Endodermal cell (in vitro differentiated cells): ENCODE results near the gene SYT13. TPM values are rescaled to one million over a fixed set of nuclear protein-coding genes. Genes with fewer than 3 reads are reported as not detected.

ENCODE experiments used
- DNase-seq: peaks from one replicate; pipeline ENCODE4 v3.0.0-alpha.2; 2017
- H3K27ac ChIP-seq: 2 replicates; pipeline ENCODE4 v1.5.1; 2013; ENCODE audit warnings: mild to moderate bottlenecking, low read depth, low read length, moderate library complexity
- H3K27me3 ChIP-seq: 2 replicates; pipeline ENCODE4 v1.6.1; 2013; ENCODE audit warnings: mild to moderate bottlenecking, low read length, moderate library complexity; ENCODE audit not compliant: insufficient read depth, control insufficient read depth, poor library complexity, severe bottlenecking
- H3K36me3 ChIP-seq: 2 replicates; pipeline ENCODE4 v1.7.0; 2013; ENCODE audit warnings: mild to moderate bottlenecking, low read length, moderate library complexity; ENCODE audit not compliant: control insufficient read depth, insufficient read depth
- H3K4me1 ChIP-seq: one replicate; pipeline ENCODE4 v1.7.0; 2013; ENCODE audit warnings: low read length; ENCODE audit not compliant: control insufficient read depth, insufficient read depth
- H3K4me3 ChIP-seq: 2 replicates; pipeline ENCODE4 v1.5.1; 2013; ENCODE audit warnings: mild to moderate bottlenecking, low read length, moderate library complexity
- H3K9ac ChIP-seq: 2 replicates; pipeline ENCODE4 v1.6.1; 2013; ENCODE audit warnings: mild to moderate bottlenecking, low read length, moderate library complexity; ENCODE audit not compliant: poor library complexity, severe bottlenecking; ENCODE audit errors: extremely low read depth
- H3K9me3 ChIP-seq: 2 replicates; pipeline ENCODE4 v1.6.1; 2013; ENCODE audit warnings: mild to moderate bottlenecking, low read length, moderate library complexity; ENCODE audit not compliant: control insufficient read depth
- H3K27ac Mint-ChIP-seq: 2 replicates; pipeline ENCODE4 v1.8.0; 2020; ENCODE audit warnings: mixed read lengths
- H3K27me3 Mint-ChIP-seq: 2 replicates; pipeline ENCODE4 v1.8.0; 2021; ENCODE audit warnings: mild to moderate bottlenecking, mixed read lengths; ENCODE audit not compliant: insufficient read depth
- H3K36me3 Mint-ChIP-seq: 2 replicates; pipeline ENCODE4 v1.8.0; 2020; ENCODE audit warnings: low read depth, mixed read lengths
- H3K4me1 Mint-ChIP-seq: 2 replicates; pipeline ENCODE4 v1.8.0; 2020; ENCODE audit warnings: mixed read lengths
- H3K4me3 Mint-ChIP-seq: 2 replicates; pipeline ENCODE4 v1.8.0; 2020; ENCODE audit warnings: mild to moderate bottlenecking, moderate library complexity, mixed read lengths
- H3K9me3 Mint-ChIP-seq: 2 replicates; pipeline ENCODE4 v1.8.0; 2020; ENCODE audit warnings: mild to moderate bottlenecking, mixed read lengths
- WGBS, 2 experiments: methylation state at CpG; one replicate each; pipeline versions ENCODE4 v1.1.5 to v1.1.7; 2013; ENCODE audit warnings: missing lambda C conversion rate in 2 of 2, mixed read lengths in 1 of 2; ENCODE audit not compliant: insufficient coverage in 1 of 2, insufficient read length in 1 of 2; 5-methylcytosine and 5-hydroxymethylcytosine counted together
- total RNA-seq, 2 donors: library from RNA; stranded (reverse); fragmentation: NEBNext Ultra II Directional in 1 of 2; extraction: Animal tissue kit (Norgen Biotek cat#: 25700) in 1 of 2; gene quantifications; 2 replicates in 1 of 2; 3 replicates in 1 of 2; pipeline ENCODE4 v1.2.1, GENCODE V29; 2021
- TF ChIP-seq, protein P1 (sequence below): fragments of 200-600 bp; sonication (generic); conservative IDR thresholded peaks from 2 replicates; pipeline ENCODE4 v1.5.0; 2021; ENCODE audit warnings: antibody characterized with exemption, mild to moderate bottlenecking

SYT13 gene
- total RNA-seq, 2 donors from 2014 or later, result 3.2 to 9.3 TPM

DNA sequence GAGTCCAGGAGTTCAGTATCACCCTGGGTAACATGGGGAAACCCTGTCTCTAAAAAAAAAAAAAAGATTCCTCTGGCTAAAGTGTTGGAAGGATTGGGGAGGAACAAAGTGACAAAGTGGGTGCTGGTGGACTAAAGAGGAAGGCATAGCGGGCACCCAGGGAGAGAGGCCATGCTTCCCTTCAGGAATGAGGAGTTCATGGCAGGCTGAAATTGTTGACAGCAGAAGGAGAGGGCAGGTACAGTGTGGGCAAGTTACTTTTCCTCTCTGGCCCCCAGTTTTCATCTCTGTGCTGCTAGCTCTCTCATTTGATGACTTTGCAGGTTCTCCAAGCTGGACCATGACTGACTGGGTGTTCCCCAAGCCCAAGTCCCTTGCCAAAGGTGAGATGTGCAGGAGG lies 4.4 kb upstream of the SYT13 start:
- H3K27ac Mint-ChIP-seq, result no peak overlapping the region
- Histone ChIP-seq H3K27ac (no peak overlapping the region), H3K4me3 (no peak overlapping the region), H3K4me1 (no peaks in the 10 kb centered on the region), H3K9ac (no peak overlapping the region), H3K27me3 (peaks cover 39% of the 10 kb centered on the region), H3K36me3 (no peaks in the 10 kb centered on the region), H3K9me3 (no peaks in the 10 kb centered on the region)
- no peaks in the 10 kb centered on the region for H3K36me3 Mint-ChIP-seq
- WGBS, 2 experiments, result 90 to 100% methylated on average over 1 of the region's 1 CpG
- H3K4me3 Mint-ChIP-seq, result no peak overlapping the region
- DNase-seq, result no peak
- peaks cover 6% of the 10 kb centered on the region for H3K4me1 Mint-ChIP-seq
- peaks cover 47% of the 10 kb centered on the region for H3K27me3 Mint-ChIP-seq
- no peaks in the 10 kb centered on the region for H3K9me3 Mint-ChIP-seq
- TF ChIP-seq, protein P1, sequence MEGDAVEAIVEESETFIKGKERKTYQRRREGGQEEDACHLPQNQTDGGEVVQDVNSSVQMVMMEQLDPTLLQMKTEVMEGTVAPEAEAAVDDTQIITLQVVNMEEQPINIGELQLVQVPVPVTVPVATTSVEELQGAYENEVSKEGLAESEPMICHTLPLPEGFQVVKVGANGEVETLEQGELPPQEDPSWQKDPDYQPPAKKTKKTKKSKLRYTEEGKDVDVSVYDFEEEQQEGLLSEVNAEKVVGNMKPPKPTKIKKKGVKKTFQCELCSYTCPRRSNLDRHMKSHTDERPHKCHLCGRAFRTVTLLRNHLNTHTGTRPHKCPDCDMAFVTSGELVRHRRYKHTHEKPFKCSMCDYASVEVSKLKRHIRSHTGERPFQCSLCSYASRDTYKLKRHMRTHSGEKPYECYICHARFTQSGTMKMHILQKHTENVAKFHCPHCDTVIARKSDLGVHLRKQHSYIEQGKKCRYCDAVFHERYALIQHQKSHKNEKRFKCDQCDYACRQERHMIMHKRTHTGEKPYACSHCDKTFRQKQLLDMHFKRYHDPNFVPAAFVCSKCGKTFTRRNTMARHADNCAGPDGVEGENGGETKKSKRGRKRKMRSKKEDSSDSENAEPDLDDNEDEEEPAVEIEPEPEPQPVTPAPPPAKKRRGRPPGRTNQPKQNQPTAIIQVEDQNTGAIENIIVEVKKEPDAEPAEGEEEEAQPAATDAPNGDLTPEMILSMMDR, result no peak

DNA sequence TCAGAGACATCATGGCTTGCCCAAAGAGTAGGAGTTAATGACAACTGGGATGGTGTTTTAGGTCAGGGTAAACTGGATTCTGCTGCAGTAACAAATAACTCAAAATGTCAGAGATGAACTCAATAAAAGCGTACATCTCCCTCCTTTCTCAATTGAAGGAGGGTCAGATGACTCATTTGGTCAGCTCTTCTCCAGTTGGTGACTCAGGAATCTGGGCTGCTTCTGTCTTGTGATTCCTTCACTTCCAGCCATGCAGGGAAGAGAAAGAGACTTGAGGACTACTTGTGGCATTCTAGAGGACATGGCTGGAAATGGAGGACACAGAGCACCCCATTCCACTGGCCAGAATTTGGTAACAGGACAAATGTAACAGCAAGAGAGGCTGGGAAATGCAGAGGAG lies 3.2 kb upstream of the SYT13 start:
- Histone ChIP-seq H3K9ac (no peak overlapping the region), H3K9me3 (no peaks in the 10 kb centered on the region), H3K36me3 (no peaks in the 10 kb centered on the region), H3K27ac (no peak overlapping the region), H3K4me1 (no peaks in the 10 kb centered on the region), H3K4me3 (no peak overlapping the region), H3K27me3 (peaks cover 51% of the 10 kb centered on the region)
- DNase-seq, result no peak
- Mint-ChIP-seq H3K4me1 (peaks cover 12% of the 10 kb centered on the region), H3K27me3 (peaks cover 59% of the 10 kb centered on the region), H3K36me3 (no peaks in the 10 kb centered on the region), H3K27ac (no peak overlapping the region), H3K4me3 (no peak overlapping the region), H3K9me3 (no peaks in the 10 kb centered on the region)
- TF ChIP-seq, protein P1, result no peak
- 76 to 89% methylated on average over 1 of the region's 1 CpG for WGBS, 2 experiments

DNA sequence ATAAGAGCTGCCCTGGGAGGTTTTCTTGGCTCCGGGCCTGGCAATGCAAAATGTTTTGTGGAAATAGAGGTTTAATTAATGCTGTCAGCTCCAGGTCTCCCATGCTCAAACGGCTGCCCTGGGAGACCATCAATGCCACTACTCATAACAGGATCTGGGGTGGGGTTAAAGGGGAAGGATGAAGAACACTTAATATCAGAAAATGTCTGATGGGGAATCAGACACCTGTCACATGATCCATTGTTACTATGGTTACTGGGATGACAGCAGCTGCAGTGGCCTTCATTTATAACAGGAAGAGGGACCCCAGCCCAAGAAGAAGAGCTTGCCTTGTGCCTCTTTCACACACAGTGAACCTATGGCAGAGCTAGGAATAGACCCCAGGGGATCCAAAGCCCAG lies 2.2 kb upstream of the SYT13 start:
- Histone ChIP-seq H3K27ac (no peak overlapping the region), H3K4me3 (no peak overlapping the region), H3K9me3 (no peaks in the 10 kb centered on the region), H3K27me3 (peaks cover 62% of the 10 kb centered on the region), H3K4me1 (no peaks in the 10 kb centered on the region), H3K9ac (no peak overlapping the region), H3K36me3 (no peaks in the 10 kb centered on the region)
- peaks cover 12% of the 10 kb centered on the region for H3K4me1 Mint-ChIP-seq
- H3K9me3 Mint-ChIP-seq, result no peaks in the 10 kb centered on the region
- DNase-seq, result no peak
- no peak overlapping the region for H3K27ac Mint-ChIP-seq
- no peaks in the 10 kb centered on the region for H3K36me3 Mint-ChIP-seq
- TF ChIP-seq, protein P1, result no peak
- 100% methylated on average over 2 of the region's 2 CpGs; no CpG with 5 or more reads in 1 of the 2 experiments for WGBS, 2 experiments
- H3K27me3 Mint-ChIP-seq, result peaks cover 68% of the 10 kb centered on the region
- H3K4me3 Mint-ChIP-seq, result no peak overlapping the region
